ENCODE data around the gene TMEM72.

- no peak for TF ChIP-seq POLR2A (IDR thresholded peaks at IDR 0.05; ENCODE audit: low read length)
- no peak for TF ChIP-seq GATA1 (IDR thresholded peaks at IDR 0.05; ENCODE audit: low read depth, low read length)
Measured at GRCh38 chr10:44978213-44978569, 67.1 kb downstream of the TMEM72 start.

Measured in erythroblast (primary cell).